ENCODE data around the gene ZFHX3.

DNA sequence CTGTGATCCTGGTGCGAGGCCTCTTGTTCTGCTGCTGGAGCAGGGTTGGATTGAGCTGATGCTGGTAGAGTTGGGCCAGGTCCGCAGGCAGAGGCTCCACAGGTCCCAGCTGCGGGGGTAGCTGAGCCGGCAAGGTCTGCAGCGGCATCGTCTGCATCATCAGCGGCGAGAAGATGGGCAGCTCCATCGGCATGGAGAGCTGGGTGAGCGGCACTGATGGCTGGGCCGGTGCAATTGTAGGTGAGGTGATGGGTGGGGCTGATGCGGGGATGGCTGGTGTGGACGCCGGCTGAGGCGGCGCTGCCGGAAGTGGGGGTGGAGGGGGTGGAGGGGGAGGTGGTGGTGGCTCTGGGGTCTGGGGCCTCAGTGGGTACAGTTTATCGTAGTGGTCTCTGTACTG is 251.7 kb downstream of the ZFHX3 start:
- TF ChIP-seq, protein P1, sequence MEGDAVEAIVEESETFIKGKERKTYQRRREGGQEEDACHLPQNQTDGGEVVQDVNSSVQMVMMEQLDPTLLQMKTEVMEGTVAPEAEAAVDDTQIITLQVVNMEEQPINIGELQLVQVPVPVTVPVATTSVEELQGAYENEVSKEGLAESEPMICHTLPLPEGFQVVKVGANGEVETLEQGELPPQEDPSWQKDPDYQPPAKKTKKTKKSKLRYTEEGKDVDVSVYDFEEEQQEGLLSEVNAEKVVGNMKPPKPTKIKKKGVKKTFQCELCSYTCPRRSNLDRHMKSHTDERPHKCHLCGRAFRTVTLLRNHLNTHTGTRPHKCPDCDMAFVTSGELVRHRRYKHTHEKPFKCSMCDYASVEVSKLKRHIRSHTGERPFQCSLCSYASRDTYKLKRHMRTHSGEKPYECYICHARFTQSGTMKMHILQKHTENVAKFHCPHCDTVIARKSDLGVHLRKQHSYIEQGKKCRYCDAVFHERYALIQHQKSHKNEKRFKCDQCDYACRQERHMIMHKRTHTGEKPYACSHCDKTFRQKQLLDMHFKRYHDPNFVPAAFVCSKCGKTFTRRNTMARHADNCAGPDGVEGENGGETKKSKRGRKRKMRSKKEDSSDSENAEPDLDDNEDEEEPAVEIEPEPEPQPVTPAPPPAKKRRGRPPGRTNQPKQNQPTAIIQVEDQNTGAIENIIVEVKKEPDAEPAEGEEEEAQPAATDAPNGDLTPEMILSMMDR (IDR thresholded peaks at IDR 0.05; ENCODE audit: low read depth, low read length, missing input control): no peak
- TF ChIP-seq, protein P2, sequence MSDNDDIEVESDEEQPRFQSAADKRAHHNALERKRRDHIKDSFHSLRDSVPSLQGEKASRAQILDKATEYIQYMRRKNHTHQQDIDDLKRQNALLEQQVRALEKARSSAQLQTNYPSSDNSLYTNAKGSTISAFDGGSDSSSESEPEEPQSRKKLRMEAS (IDR thresholded peaks at IDR 0.05): no peak
- no peak for TF ChIP-seq RAD21 (IDR thresholded peaks at IDR 0.05)
- no peak for TF ChIP-seq FOXA1 (IDR thresholded peaks at IDR 0.05)
- TF ChIP-seq, protein P3, sequence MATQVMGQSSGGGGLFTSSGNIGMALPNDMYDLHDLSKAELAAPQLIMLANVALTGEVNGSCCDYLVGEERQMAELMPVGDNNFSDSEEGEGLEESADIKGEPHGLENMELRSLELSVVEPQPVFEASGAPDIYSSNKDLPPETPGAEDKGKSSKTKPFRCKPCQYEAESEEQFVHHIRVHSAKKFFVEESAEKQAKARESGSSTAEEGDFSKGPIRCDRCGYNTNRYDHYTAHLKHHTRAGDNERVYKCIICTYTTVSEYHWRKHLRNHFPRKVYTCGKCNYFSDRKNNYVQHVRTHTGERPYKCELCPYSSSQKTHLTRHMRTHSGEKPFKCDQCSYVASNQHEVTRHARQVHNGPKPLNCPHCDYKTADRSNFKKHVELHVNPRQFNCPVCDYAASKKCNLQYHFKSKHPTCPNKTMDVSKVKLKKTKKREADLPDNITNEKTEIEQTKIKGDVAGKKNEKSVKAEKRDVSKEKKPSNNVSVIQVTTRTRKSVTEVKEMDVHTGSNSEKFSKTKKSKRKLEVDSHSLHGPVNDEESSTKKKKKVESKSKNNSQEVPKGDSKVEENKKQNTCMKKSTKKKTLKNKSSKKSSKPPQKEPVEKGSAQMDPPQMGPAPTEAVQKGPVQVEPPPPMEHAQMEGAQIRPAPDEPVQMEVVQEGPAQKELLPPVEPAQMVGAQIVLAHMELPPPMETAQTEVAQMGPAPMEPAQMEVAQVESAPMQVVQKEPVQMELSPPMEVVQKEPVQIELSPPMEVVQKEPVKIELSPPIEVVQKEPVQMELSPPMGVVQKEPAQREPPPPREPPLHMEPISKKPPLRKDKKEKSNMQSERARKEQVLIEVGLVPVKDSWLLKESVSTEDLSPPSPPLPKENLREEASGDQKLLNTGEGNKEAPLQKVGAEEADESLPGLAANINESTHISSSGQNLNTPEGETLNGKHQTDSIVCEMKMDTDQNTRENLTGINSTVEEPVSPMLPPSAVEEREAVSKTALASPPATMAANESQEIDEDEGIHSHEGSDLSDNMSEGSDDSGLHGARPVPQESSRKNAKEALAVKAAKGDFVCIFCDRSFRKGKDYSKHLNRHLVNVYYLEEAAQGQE (IDR thresholded peaks at IDR 0.05): no peak
- no peak for TF ChIP-seq YY1 (IDR thresholded peaks at IDR 0.05)

All from liver (tissue), 3 donors.